HCT116 (cell line): ENCODE measurements around the gene ALDH3A2. TPM values are rescaled to one million over a fixed set of nuclear protein-coding genes. Genes with fewer than 3 reads are reported as not detected.

Experiments used
- ATAC-seq: fragments of 200-7000 bp; cut with Tn5 transposase; 2 replicates; pipeline ENCODE4 v1.9.1; 2020; ENCODE audit warnings: mild to moderate bottlenecking, moderate library complexity
- BruUV-seq: library from RNA; stranded (reverse); fragments of 400-500 nt; replicated peaks from 2 replicates; lab custom pipeline; 2021; lab: Mats Ljungman, UMichigan
- CTCF ChIA-PET: fragments of 300-600 bp; sonication (Branson Sonifier 250); formaldehyde crosslinking; loops from one replicate; lab custom pipeline; 2021; ENCODE audit warnings: antibody characterized with exemption; lab: Charles Lee
- POLR2A ChIA-PET: fragments of 300-600, 350-600 bp; sonication (Branson Sonifier 250); formaldehyde crosslinking; loops from one replicate; lab custom pipeline; 2021; ENCODE audit warnings: antibody characterized with exemption; lab: Charles Lee
- RAD21 ChIA-PET, 2 experiments: fragments of 300-600 bp; sonication (Branson Sonifier 250); formaldehyde crosslinking; loops; one replicate each; lab custom pipeline; 2023; ENCODE audit warnings: low total read pairs in 2 of 2; ENCODE audit not compliant: uncharacterized antibody in 2 of 2, unreplicated experiment in 2 of 2, low non-redundant PET in 1 of 2; lab: Charles Lee
- DNase-seq: peaks from one replicate; pipeline ENCODE4 v3.0.0-alpha.2; 2010; ENCODE audit warnings: low read depth, low spot score
- H2AFZ ChIP-seq: fragments of 200-600 bp; shearing (Covaris generic), sonication (generic); 2 replicates; pipeline ENCODE4 v1.6.1; 2017; ENCODE audit warnings: low read depth, mixed run types, mixed read lengths, antibody characterized with exemption, low read length; ENCODE audit not compliant: poor library complexity, severe bottlenecking
- H3K27ac ChIP-seq: 2 replicates; pipeline ENCODE4 v1.5.1; 2012; ENCODE audit warnings: low read depth, low read length
- H3K27me3 ChIP-seq: fragments of 200-600 bp; sonication (generic); 2 replicates; pipeline ENCODE4 v1.6.1; 2016; ENCODE audit warnings: mixed run types, low read length, mixed read lengths; ENCODE audit not compliant: insufficient read depth
- H3K36me3 ChIP-seq, 2 experiments: fragments of 200-500 bp in 1 of 2; fragments of 200-600 bp in 1 of 2; sonication (Bioruptor generic) in 1 of 2; sonication (generic) in 1 of 2; 2 replicates each; pipeline versions ENCODE4 v1.5.1 to v1.6.1; 2014 to 2016; ENCODE audit warnings: low read length in 2 of 2, inconsistent platforms in 1 of 2, mixed read lengths in 1 of 2, mixed run types in 1 of 2; ENCODE audit not compliant: insufficient read depth in 2 of 2, control insufficient read depth in 1 of 2
- H3K4me1 ChIP-seq, 2 experiments: fragments of 200-600 bp in 1 of 2; sonication (generic) in 1 of 2; 2 replicates each; pipeline versions ENCODE4 v1.5.1 to v1.6.1; 2012 to 2017; ENCODE audit warnings: low read length in 2 of 2, inconsistent platforms in 1 of 2, mild to moderate bottlenecking in 1 of 2, mixed read lengths in 1 of 2, mixed run types in 1 of 2, moderate library complexity in 1 of 2; ENCODE audit not compliant: insufficient read depth in 2 of 2, control insufficient read depth in 1 of 2
- H3K4me2 ChIP-seq: fragments of 200-600 bp; sonication (generic); 2 replicates; pipeline ENCODE4 v1.6.1; 2017; ENCODE audit warnings: mixed run types, low read length, mixed read lengths
- H3K4me3 ChIP-seq, 2 experiments: fragments of 200-600 bp in 1 of 2; sonication (generic) in 1 of 2; replicated peaks in 1 of 2; 2 replicates each; pipeline ENCODE4 v1.5.1; 2011 to 2016; ENCODE audit warnings: low read length in 2 of 2, control low read depth in 1 of 2, low read depth in 1 of 2, mild to moderate bottlenecking in 1 of 2, mixed read lengths in 1 of 2, mixed run types in 1 of 2
- H3K79me2 ChIP-seq: fragments of 200-600 bp; sonication (generic); 2 replicates; pipeline ENCODE4 v1.6.1; 2017; ENCODE audit warnings: mild to moderate bottlenecking, mixed run types, low read length, moderate library complexity, mixed read lengths; ENCODE audit not compliant: insufficient read depth
- H3K9ac ChIP-seq: fragments of 200-600 bp; sonication (generic); 2 replicates; pipeline ENCODE4 v1.6.1; 2016; ENCODE audit warnings: low read length, mixed read lengths
- H3K9me2 ChIP-seq: fragments of 200-600 bp; sonication (generic), shearing (Covaris generic); 2 replicates; pipeline ENCODE4 v1.6.1; 2017; ENCODE audit warnings: mixed run types, mild to moderate bottlenecking, moderate library complexity; ENCODE audit not compliant: insufficient read depth
- H3K9me3 ChIP-seq, 2 experiments: fragments of 200-500 bp in 1 of 2; fragments of 200-600 bp in 1 of 2; sonication (Bioruptor generic) in 1 of 2; sonication (generic) in 1 of 2; 2 replicates each; pipeline ENCODE4 v1.6.1; 2014 to 2017; ENCODE audit warnings: low read length in 2 of 2, mixed read lengths in 2 of 2, inconsistent platforms in 1 of 2, low read depth in 1 of 2, mild to moderate bottlenecking in 1 of 2, mixed run types in 1 of 2, moderate library complexity in 1 of 2; ENCODE audit not compliant: control insufficient read depth in 1 of 2, insufficient read depth in 1 of 2
- H4K20me1 ChIP-seq: fragments of 200-600 bp; sonication (generic), shearing (Covaris generic); 2 replicates; pipeline ENCODE4 v1.6.1; 2017; ENCODE audit warnings: mixed run types, mild to moderate bottlenecking, moderate library complexity; ENCODE audit not compliant: insufficient read depth
- CBX3 ChIP-seq: IDR thresholded peaks from 2 replicates; pipeline ENCODE4 v1.6.1; 2012; ENCODE audit warnings: low read depth
- CEBPB ChIP-seq: IDR thresholded peaks from 2 replicates; pipeline ENCODE4 v1.6.1; 2012; ENCODE audit warnings: low read depth
- CTCF ChIP-seq, 3 experiments: fragments of 200-600 bp in 1 of 3; sonication (generic) in 1 of 3; IDR thresholded peaks in 2 of 3; conservative IDR thresholded peaks in 1 of 3; 2 replicates each; pipeline ENCODE4 v1.5.1; 2012 to 2017; ENCODE audit warnings: low read depth in 2 of 3, low read length in 2 of 3, antibody characterized with exemption in 1 of 3, borderline replicate concordance in 1 of 3, control low read depth in 1 of 3, mild to moderate bottlenecking in 1 of 3, mixed read lengths in 1 of 3, mixed run types in 1 of 3, moderate library complexity in 1 of 3; ENCODE audit not compliant: insufficient read depth in 1 of 3
- ELF1 ChIP-seq: IDR thresholded peaks from 2 replicates; pipeline ENCODE4 v1.6.1; 2012; ENCODE audit warnings: low read depth, borderline replicate concordance
- EZH2 ChIP-seq: fragments of 200-600 bp; sonication (generic); IDR thresholded peaks from 2 replicates; pipeline ENCODE4 v1.6.1; 2017; ENCODE audit warnings: antibody characterized with exemption, mixed run types
- EZH2phosphoT487 ChIP-seq: fragments of 200-600 bp; IDR thresholded peaks from 2 replicates; pipeline ENCODE4 v1.6.1; 2018; ENCODE audit warnings: antibody characterized with exemption, borderline replicate concordance
- FOSL1 ChIP-seq: IDR thresholded peaks from 2 replicates; pipeline ENCODE4 v1.6.1; 2012; ENCODE audit warnings: low read depth
- JUND ChIP-seq: IDR thresholded peaks from 2 replicates; pipeline ENCODE4 v1.6.1; 2012
- POLR2A ChIP-seq: IDR thresholded peaks from 2 replicates; pipeline ENCODE4 v1.7.0; 2011; ENCODE audit warnings: borderline replicate concordance; ENCODE audit not compliant: insufficient read depth, insufficient read length; ENCODE audit errors: extremely low read depth
- POLR2AphosphoS5 ChIP-seq: IDR thresholded peaks from 2 replicates; pipeline ENCODE4 v1.6.1; 2011; ENCODE audit warnings: mild to moderate bottlenecking, low read depth, low read length, moderate library complexity
- SIN3A ChIP-seq: IDR thresholded peaks from 2 replicates; pipeline ENCODE4 v1.6.1; 2012; ENCODE audit warnings: low read depth
- SP1 ChIP-seq: IDR thresholded peaks from 2 replicates; pipeline ENCODE4 v1.6.1; 2012; ENCODE audit warnings: low read depth
- SRF ChIP-seq: IDR thresholded peaks from 2 replicates; pipeline ENCODE4 v1.6.1; 2012; ENCODE audit warnings: low read depth
- ZFX ChIP-seq: fragments of 450-650 bp; IDR thresholded peaks from 2 replicates; pipeline ENCODE4 v1.6.1; 2017
- ZNF274 ChIP-seq: fragments of 200-500 bp; sonication (Bioruptor generic); IDR thresholded peaks from 2 replicates; pipeline ENCODE4 v1.6.1; 2014; ENCODE audit warnings: mild to moderate bottlenecking, low read depth, low read length, inconsistent platforms
- intact Hi-C: fragments of 100-400 bp; cut with micrococcal nuclease; formaldehyde crosslinking; loops from 2 replicates; pipeline ENCODE4 v1.10.0; 2022
- total RNA-seq: library from RNA; stranded (reverse); gene quantifications from one replicate; pipeline ENCODE4 v1.2.1, GENCODE V29; 2021; ENCODE audit not compliant: unreplicated experiment
- TF ChIP-seq, protein P1 (sequence below): IDR thresholded peaks from 2 replicates; pipeline ENCODE4 v1.6.1; 2012
- TF ChIP-seq, protein P2 (sequence below): IDR thresholded peaks from 2 replicates; pipeline ENCODE4 v1.6.1; 2012; ENCODE audit warnings: low read depth
- TF ChIP-seq, protein P3 (sequence below): IDR thresholded peaks from 2 replicates; pipeline ENCODE4 v1.6.1; 2012

The ALDH3A2 gene
- total RNA-seq, 1 experiment from 2014 or later, result 86.8 TPM

- Histone ChIP-seq H3K36me3 (peaks cover 13 to 18% of the 10 kb centered on the region in 2 experiments), H3K79me2 (no peaks in the 10 kb centered on the region), H3K4me2 (no peak overlapping the region), H2AFZ (no peak overlapping the region), H3K9me3 (no peaks in the 10 kb centered on the region), H3K27me3 (no peaks in the 10 kb centered on the region)
- POLR2A ChIA-PET, result interaction anchor here (0.7 kb wide), 1 partner anchor 27 kb away, joined by 3 read pairs; no protein-coding TSS in a partner anchor
- DNase-seq, result no peak
- RAD21 ChIA-PET, result interaction anchor here in 1 of 2 experiments (1.1 kb wide), 1 partner anchor 83 kb away, joined by 3 read pairs; no protein-coding TSS in a partner anchor
- ATAC-seq, result no peak
- BruUV-seq, result no TSS peak
- no peak for TF ChIP-seq SP1
- no peak for TF ChIP-seq JUND
- TF ChIP-seq ZNF274, result no peak
- no peak for TF ChIP-seq SRF
- TF ChIP-seq, all 23 proteins: peak for 0
- Histone ChIP-seq H3K9ac (no peak overlapping the region), H3K9me2 (no peaks in the 10 kb centered on the region), H3K4me1 (no peaks in the 10 kb centered on the region), H3K4me3 (no peak overlapping the region), H3K27ac (no peak overlapping the region), H4K20me1 (no peaks in the 10 kb centered on the region)
- intact Hi-C loops, result no loop called here
- CTCF ChIA-PET, result no interaction called here
Observed at GRCh38 chr17:19670908-19671307, 22.4 kb downstream of the ALDH3A2 start.

DNA sequence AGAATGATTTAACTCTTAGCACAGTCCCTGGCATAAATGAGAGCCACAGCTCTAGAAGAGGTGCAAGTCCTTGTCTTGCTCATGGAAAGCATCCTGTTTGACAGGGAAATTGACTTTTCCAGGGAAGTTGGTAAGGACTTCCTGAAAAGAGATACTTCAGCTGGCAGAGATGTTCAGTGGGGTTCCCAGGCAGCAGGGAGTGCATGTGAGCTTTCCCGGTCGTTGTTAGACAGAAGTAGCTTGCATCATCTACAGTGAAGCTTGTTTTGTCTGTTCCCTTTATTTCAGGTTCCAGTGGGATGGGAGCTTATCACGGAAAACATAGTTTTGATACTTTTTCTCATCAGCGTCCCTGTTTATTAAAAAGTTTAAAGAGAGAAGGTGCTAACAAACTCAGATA, 22.9 kb downstream of the ALDH3A2 start:
- RAD21 ChIA-PET, result interaction anchor here in 1 of 2 experiments (1.1 kb wide), 1 partner anchor 83 kb away, joined by 3 read pairs; no protein-coding TSS in a partner anchor
- intact Hi-C loops, result no loop called here
- POLR2A ChIA-PET, result no interaction called here
- ATAC-seq (no peak), DNase-seq (no peak)
- BruUV-seq, result no TSS peak
- H3K4me2 ChIP-seq, result no peak overlapping the region
- peaks cover 12 to 18% of the 10 kb centered on the region in 2 experiments for H3K36me3 ChIP-seq
- H3K4me3 ChIP-seq, result no peak overlapping the region
- no peak overlapping the region for H2AFZ ChIP-seq
- TF ChIP-seq ELF1 (no peak), POLR2A (no peak), JUND (no peak), POLR2AphosphoS5 (no peak), CTCF (IDR thresholded peaks at IDR 0.05 in 2 of 3, conservative IDR thresholded peaks at IDR 0.05 in 1 of 3; ENCODE audit: borderline replicate concordance in 1 of 3, insufficient read depth in 1 of 3, low read depth in 2 of 3, low read length in 2 of 3) (no peak), EZH2phosphoT487 (no peak), FOSL1 (no peak), ZFX (no peak), CBX3 (no peak), EZH2 (no peak), CEBPB (no peak), SIN3A (no peak)
- TF ChIP-seq, protein P1, sequence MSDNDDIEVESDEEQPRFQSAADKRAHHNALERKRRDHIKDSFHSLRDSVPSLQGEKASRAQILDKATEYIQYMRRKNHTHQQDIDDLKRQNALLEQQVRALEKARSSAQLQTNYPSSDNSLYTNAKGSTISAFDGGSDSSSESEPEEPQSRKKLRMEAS, result no peak
- TF ChIP-seq, protein P2, sequence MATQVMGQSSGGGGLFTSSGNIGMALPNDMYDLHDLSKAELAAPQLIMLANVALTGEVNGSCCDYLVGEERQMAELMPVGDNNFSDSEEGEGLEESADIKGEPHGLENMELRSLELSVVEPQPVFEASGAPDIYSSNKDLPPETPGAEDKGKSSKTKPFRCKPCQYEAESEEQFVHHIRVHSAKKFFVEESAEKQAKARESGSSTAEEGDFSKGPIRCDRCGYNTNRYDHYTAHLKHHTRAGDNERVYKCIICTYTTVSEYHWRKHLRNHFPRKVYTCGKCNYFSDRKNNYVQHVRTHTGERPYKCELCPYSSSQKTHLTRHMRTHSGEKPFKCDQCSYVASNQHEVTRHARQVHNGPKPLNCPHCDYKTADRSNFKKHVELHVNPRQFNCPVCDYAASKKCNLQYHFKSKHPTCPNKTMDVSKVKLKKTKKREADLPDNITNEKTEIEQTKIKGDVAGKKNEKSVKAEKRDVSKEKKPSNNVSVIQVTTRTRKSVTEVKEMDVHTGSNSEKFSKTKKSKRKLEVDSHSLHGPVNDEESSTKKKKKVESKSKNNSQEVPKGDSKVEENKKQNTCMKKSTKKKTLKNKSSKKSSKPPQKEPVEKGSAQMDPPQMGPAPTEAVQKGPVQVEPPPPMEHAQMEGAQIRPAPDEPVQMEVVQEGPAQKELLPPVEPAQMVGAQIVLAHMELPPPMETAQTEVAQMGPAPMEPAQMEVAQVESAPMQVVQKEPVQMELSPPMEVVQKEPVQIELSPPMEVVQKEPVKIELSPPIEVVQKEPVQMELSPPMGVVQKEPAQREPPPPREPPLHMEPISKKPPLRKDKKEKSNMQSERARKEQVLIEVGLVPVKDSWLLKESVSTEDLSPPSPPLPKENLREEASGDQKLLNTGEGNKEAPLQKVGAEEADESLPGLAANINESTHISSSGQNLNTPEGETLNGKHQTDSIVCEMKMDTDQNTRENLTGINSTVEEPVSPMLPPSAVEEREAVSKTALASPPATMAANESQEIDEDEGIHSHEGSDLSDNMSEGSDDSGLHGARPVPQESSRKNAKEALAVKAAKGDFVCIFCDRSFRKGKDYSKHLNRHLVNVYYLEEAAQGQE, result no peak
- TF ChIP-seq, protein P3, sequence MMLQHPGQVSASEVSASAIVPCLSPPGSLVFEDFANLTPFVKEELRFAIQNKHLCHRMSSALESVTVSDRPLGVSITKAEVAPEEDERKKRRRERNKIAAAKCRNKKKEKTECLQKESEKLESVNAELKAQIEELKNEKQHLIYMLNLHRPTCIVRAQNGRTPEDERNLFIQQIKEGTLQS, result no peak
- CTCF ChIA-PET, result interaction anchor here (1.1 kb wide), 1 partner anchor 91 kb away, joined by 4 read pairs; no protein-coding TSS in a partner anchor
- H3K4me1 ChIP-seq, result no peaks in the 10 kb centered on the region
- H4K20me1 ChIP-seq, result no peaks in the 10 kb centered on the region
- no peak overlapping the region for H3K27ac ChIP-seq
- no peaks in the 10 kb centered on the region for H3K9me3 ChIP-seq
- no peak overlapping the region for H3K9ac ChIP-seq
- no peaks in the 10 kb centered on the region for H3K27me3 ChIP-seq
- H3K79me2 ChIP-seq, result no peaks in the 10 kb centered on the region
- no peaks in the 10 kb centered on the region for H3K9me2 ChIP-seq
